ENCODE measurements around the gene CORO2A. TPM values are rescaled to one million over a fixed set of nuclear protein-coding genes. Genes with fewer than 3 reads are reported as not detected.

Gene CORO2A
- total and polyA plus RNA-seq, 8 donors = 0.20 to 1.3 (median 0.60) TPM

- H3K27ac ChIP-seq = no peak overlapping the region
- TF ChIP-seq, protein P1, sequence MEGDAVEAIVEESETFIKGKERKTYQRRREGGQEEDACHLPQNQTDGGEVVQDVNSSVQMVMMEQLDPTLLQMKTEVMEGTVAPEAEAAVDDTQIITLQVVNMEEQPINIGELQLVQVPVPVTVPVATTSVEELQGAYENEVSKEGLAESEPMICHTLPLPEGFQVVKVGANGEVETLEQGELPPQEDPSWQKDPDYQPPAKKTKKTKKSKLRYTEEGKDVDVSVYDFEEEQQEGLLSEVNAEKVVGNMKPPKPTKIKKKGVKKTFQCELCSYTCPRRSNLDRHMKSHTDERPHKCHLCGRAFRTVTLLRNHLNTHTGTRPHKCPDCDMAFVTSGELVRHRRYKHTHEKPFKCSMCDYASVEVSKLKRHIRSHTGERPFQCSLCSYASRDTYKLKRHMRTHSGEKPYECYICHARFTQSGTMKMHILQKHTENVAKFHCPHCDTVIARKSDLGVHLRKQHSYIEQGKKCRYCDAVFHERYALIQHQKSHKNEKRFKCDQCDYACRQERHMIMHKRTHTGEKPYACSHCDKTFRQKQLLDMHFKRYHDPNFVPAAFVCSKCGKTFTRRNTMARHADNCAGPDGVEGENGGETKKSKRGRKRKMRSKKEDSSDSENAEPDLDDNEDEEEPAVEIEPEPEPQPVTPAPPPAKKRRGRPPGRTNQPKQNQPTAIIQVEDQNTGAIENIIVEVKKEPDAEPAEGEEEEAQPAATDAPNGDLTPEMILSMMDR (IDR thresholded peaks at IDR 0.05) = no peak
- FAIRE-seq (no peak), DNase-seq (no peak), ATAC-seq (no peak)
- intact Hi-C loops (cut with DNase I) = no loop called here
- H3K4me3 ChIP-seq = no peak overlapping the region
- whole genome bisulfite sequencing, 2 donors = 93 to 94% methylated on average over 11 of the region's 11 CpGs
- H3K36me3 ChIP-seq = no peaks in the 10 kb centered on the region
- no peaks in the 10 kb centered on the region for H3K9me3 ChIP-seq
- H3K27me3 ChIP-seq = no peaks in the 10 kb centered on the region
- H3K4me1 ChIP-seq = no peaks in the 10 kb centered on the region
Observed at GRCh38 chr9:98219794-98220370, 27.4 kb upstream of the CORO2A start.

- H3K4me3 ChIP-seq = no peak overlapping the region
- ATAC-seq = no peak
- H3K27ac ChIP-seq = no peak overlapping the region
- intact Hi-C loops (cut with DNase I) = no loop called here
- no peaks in the 10 kb centered on the region for H3K4me1 ChIP-seq
- no peaks in the 10 kb centered on the region for H3K9me3 ChIP-seq
- FAIRE-seq = no peak
- H3K36me3 ChIP-seq = no peaks in the 10 kb centered on the region
- 82 to 87% methylated on average over 7 of the region's 7 CpGs for WGBS, 2 donors
- TF ChIP-seq, protein P1 (IDR thresholded peaks at IDR 0.05) = no peak
- DNase-seq = no peak
- no peaks in the 10 kb centered on the region for H3K27me3 ChIP-seq
Observed at GRCh38 chr9:98219364-98219716, 26.9 kb upstream of the CORO2A start.

GRCh38 chr9:98218562-98219363 is 26.3 kb upstream of the CORO2A start:
- TF ChIP-seq, protein P1 (IDR thresholded peaks at IDR 0.05) = no peak
- WGBS, 2 donors = 90 to 91% methylated on average over 11 of the region's 11 CpGs
- DNase-seq = no peak
- no peak overlapping the region for H3K4me3 ChIP-seq
- ATAC-seq = no peak
- no peak overlapping the region for H3K27ac ChIP-seq
- intact Hi-C loops (cut with DNase I) = no loop called here
- no peaks in the 10 kb centered on the region for H3K9me3 ChIP-seq
- no peaks in the 10 kb centered on the region for H3K36me3 ChIP-seq
- FAIRE-seq = no peak
- H3K4me1 ChIP-seq = no peaks in the 10 kb centered on the region
- no peaks in the 10 kb centered on the region for H3K27me3 ChIP-seq

DNA sequence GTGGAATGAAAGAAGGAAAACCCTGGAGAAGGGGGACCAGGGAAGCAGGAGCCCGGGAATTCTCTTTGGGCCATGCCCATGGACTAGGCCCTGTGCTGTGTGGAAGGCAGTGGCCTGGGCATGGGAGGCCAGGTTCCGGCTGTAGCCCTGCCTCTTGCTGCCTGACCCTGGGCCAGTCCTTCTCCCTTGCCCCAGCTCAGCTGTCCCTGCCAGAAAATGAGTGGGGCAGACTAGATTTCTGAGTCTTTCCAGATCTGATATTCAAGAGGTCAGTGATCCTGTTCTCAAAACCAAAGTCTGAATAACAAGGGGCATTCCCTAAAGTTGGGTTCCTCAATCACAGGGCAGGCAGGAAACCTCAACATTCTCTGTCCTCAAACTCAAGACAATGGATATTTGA is 24.8 kb upstream of the CORO2A start:
- TF ChIP-seq, protein P1 (IDR thresholded peaks at IDR 0.05) = no peak
- WGBS, 2 donors = 92 to 100% methylated on average over 2 of the region's 2 CpGs
- H3K27ac ChIP-seq = no peak overlapping the region
- no peaks in the 10 kb centered on the region for H3K27me3 ChIP-seq
- ATAC-seq (no peak), DNase-seq (no peak), FAIRE-seq (no peak)
- intact Hi-C loops (cut with DNase I) = no loop called here
- no peak overlapping the region for H3K4me3 ChIP-seq
- H3K9me3 ChIP-seq = no peaks in the 10 kb centered on the region
- no peaks in the 10 kb centered on the region for H3K4me1 ChIP-seq
- no peaks in the 10 kb centered on the region for H3K36me3 ChIP-seq

- no peak for ATAC-seq
- no peaks in the 10 kb centered on the region for H3K36me3 ChIP-seq
- no peak for FAIRE-seq
- TF ChIP-seq, protein P1 (IDR thresholded peaks at IDR 0.05) = no peak
- H3K4me1 ChIP-seq = no peaks in the 10 kb centered on the region
- 88 to 98% methylated on average over 3 of the region's 3 CpGs for WGBS, 2 donors
- H3K27ac ChIP-seq = no peak overlapping the region
- intact Hi-C loops (cut with DNase I) = no loop called here
- no peak overlapping the region for H3K4me3 ChIP-seq
- no peaks in the 10 kb centered on the region for H3K9me3 ChIP-seq
- DNase-seq = no peak
- no peaks in the 10 kb centered on the region for H3K27me3 ChIP-seq
Observed at GRCh38 chr9:98216391-98216790, 24.0 kb upstream of the CORO2A start.
